ENCODE measurements around the gene VAV2.

VAV2 gene

GRCh38 chr9:133826289-133827085 lies 165.6 kb downstream of the VAV2 start:
- H3K4me3 ChIP-seq (ENCODE audit: low read depth, low read length), result no peak overlapping the region

- H3K4me3 ChIP-seq (ENCODE audit: low read depth, low read length), result no peak overlapping the region
Measured at GRCh38 chr9:133825555-133826218, 166.4 kb downstream of the VAV2 start.

- no peak overlapping the region for H3K4me3 ChIP-seq (ENCODE audit: low read depth, low read length)
Measured at GRCh38 chr9:133824802-133825186, 167.3 kb downstream of the VAV2 start.

- H3K4me3 ChIP-seq (ENCODE audit: low read depth, low read length), result no peak overlapping the region
Measured at GRCh38 chr9:133824106-133824801, 167.9 kb downstream of the VAV2 start.

GRCh38 chr9:133823189-133824105 lies 168.7 kb downstream of the VAV2 start:
- no peak overlapping the region for H3K4me3 ChIP-seq (ENCODE audit: low read depth, low read length)

GRCh38 chr9:133822430-133823065 lies 169.6 kb downstream of the VAV2 start:
- H3K4me3 ChIP-seq (ENCODE audit: low read depth, low read length), result no peak overlapping the region

GRCh38 chr9:133821601-133822429 lies 170.3 kb downstream of the VAV2 start:
- H3K4me3 ChIP-seq (ENCODE audit: low read depth, low read length), result no peak overlapping the region

- no peak overlapping the region for H3K4me3 ChIP-seq (ENCODE audit: low read depth, low read length)
Measured at GRCh38 chr9:133819923-133820322, 172.2 kb downstream of the VAV2 start.

GRCh38 chr9:133818444-133818843 lies 173.7 kb downstream of the VAV2 start:
- H3K4me3 ChIP-seq (ENCODE audit: low read depth, low read length), result no peak overlapping the region

- no peak overlapping the region for H3K4me3 ChIP-seq (ENCODE audit: low read depth, low read length)
Measured at GRCh38 chr9:133815781-133816180, 176.3 kb downstream of the VAV2 start.

GRCh38 chr9:133814586-133815208 lies 177.4 kb downstream of the VAV2 start:
- no peak overlapping the region for H3K4me3 ChIP-seq (ENCODE audit: low read depth, low read length)

- no peak overlapping the region for H3K4me3 ChIP-seq (ENCODE audit: low read depth, low read length)
Measured at GRCh38 chr9:133813749-133814585, 178.2 kb downstream of the VAV2 start.

GRCh38 chr9:133812941-133813748 lies 179.0 kb downstream of the VAV2 start:
- no peak overlapping the region for H3K4me3 ChIP-seq (ENCODE audit: low read depth, low read length)

GRCh38 chr9:133812077-133812868 lies 179.9 kb downstream of the VAV2 start:
- H3K4me3 ChIP-seq (ENCODE audit: low read depth, low read length), result no peak overlapping the region

- no peak overlapping the region for H3K4me3 ChIP-seq (ENCODE audit: low read depth, low read length)
Measured at GRCh38 chr9:133811471-133811870, 180.7 kb downstream of the VAV2 start.

- H3K4me3 ChIP-seq (ENCODE audit: low read depth, low read length), result no peak overlapping the region
Measured at GRCh38 chr9:133810556-133811195, 181.4 kb downstream of the VAV2 start.
